Measurements from ENCODE around the gene MTFP1.

GRCh38 chr22:30386608-30386959 lies 39.0 kb upstream of the MTFP1 start:
- TF ChIP-seq CTCF (IDR thresholded peaks at IDR 0.05) (no peak), POLR2A (IDR thresholded peaks at IDR 0.05) (no peak), EP300 (IDR thresholded peaks at IDR 0.05) (no peak)
